HG03342 (cell line): Measurements from ENCODE around the gene ORC4.
A peak's percentile ranks its signal among the peaks of the same experiment; 100 is the strongest.
"Not testable (repeated sequence)": the region's sequence is repeated elsewhere in the genome, so short reads cannot be mapped to it uniquely, and the experiment has no call there.

Experiments
- ATAC-seq: cut with Tn5 transposase; IDR thresholded peaks from one replicate; pipeline ENCODE4 v1.9.1; 2021; ENCODE audit warnings: mild to moderate bottlenecking, moderate library complexity; ENCODE audit not compliant: unreplicated experiment

ORC4 gene

GRCh38 chr2:148021059-148021861, 723 bp upstream of the ORC4 start, which contains the start of gene MBD5:
Gene MBD5, plus strand, starts transcription at chr2:148021091.
- ATAC-seq, result peak; percentile 44

- ATAC-seq, result no peak
These were observed 5.9 kb downstream of the ORC4 start for GRCh38 chr2:148014616-148015015.

GRCh38 chr2:148013876-148014275, 6.7 kb downstream of the ORC4 start:
- no peak for ATAC-seq

GRCh38 chr2:148008411-148008810, 12.1 kb downstream of the ORC4 start:
- not testable (repeated sequence) for ATAC-seq

GRCh38 chr2:148007219-148007900, 13.2 kb downstream of the ORC4 start:
- no peak for ATAC-seq

- ATAC-seq, result no peak
These were observed 14.1 kb downstream of the ORC4 start for GRCh38 chr2:148006249-148007007.

- ATAC-seq, result not testable (repeated sequence)
These were observed 18.1 kb downstream of the ORC4 start for GRCh38 chr2:148002420-148002819.

GRCh38 chr2:148000095-148000494, 20.4 kb downstream of the ORC4 start:
- ATAC-seq, result no peak

GRCh38 chr2:147999126-147999525, 21.4 kb downstream of the ORC4 start:
- no peak for ATAC-seq

- no peak for ATAC-seq
These were observed 22.3 kb downstream of the ORC4 start for GRCh38 chr2:147998203-147998602.

- ATAC-seq, result no peak
These were observed 23.7 kb downstream of the ORC4 start for GRCh38 chr2:147996828-147997227.

- not testable (repeated sequence) for ATAC-seq
These were observed 25.6 kb downstream of the ORC4 start for GRCh38 chr2:147994965-147995364.

- ATAC-seq, result peak; percentile 78
These were observed 30.6 kb downstream of the ORC4 start for GRCh38 chr2:147989809-147990403.

- no peak for ATAC-seq
These were observed 31.4 kb downstream of the ORC4 start for GRCh38 chr2:147989102-147989501.

- ATAC-seq, result no peak
These were observed 39.5 kb downstream of the ORC4 start for GRCh38 chr2:147980940-147981528.

- no peak for ATAC-seq
These were observed 42.9 kb downstream of the ORC4 start for GRCh38 chr2:147977679-147978078.

GRCh38 chr2:147976102-147976501, 44.4 kb downstream of the ORC4 start:
- no peak for ATAC-seq

GRCh38 chr2:147968571-147968970, 52.0 kb downstream of the ORC4 start:
- ATAC-seq, result no peak

GRCh38 chr2:147952118-147952517, 68.4 kb downstream of the ORC4 start:
- ATAC-seq, result no peak

GRCh38 chr2:147945660-147946059, 74.9 kb downstream of the ORC4 start:
- no peak for ATAC-seq

- ATAC-seq, result no peak
These were observed 81.2 kb downstream of the ORC4 start for GRCh38 chr2:147939313-147939712.
